ENCODE measurements around the gene AFAP1L2. TPM values are rescaled to one million over a fixed set of nuclear protein-coding genes. Genes with fewer than 3 reads are reported as not detected.

Gene AFAP1L2
- total RNA-seq, 2 donors from 2014 or later, result 16.1 to 34.1 TPM

- Histone ChIP-seq H3K27me3 (replicated peaks; ENCODE audit: insufficient read depth) (no peaks in the 10 kb centered on the region), H3K9me3 (no peaks in the 10 kb centered on the region), H3K36me3 (no peaks in the 10 kb centered on the region), H3K4me1 (replicated peaks) (no peaks in the 10 kb centered on the region), H3K27ac (no peak overlapping the region), H3K4me3 (no peak overlapping the region)
- TF ChIP-seq CTCF (IDR thresholded peaks at IDR 0.05), result no peak
- TF ChIP-seq POLR2AphosphoS5 (IDR thresholded peaks at IDR 0.05), result no peak
- TF ChIP-seq POLR2A (IDR thresholded peaks at IDR 0.05), result no peak
- no peak for DNase-seq (ENCODE audit: low spot score)
- intact Hi-C loops (cut with DNase I), result no loop called here
- WGBS, result 100% methylated on average over 1 of the region's 1 CpG
Observed at GRCh38 chr10:114250716-114251115, 153.6 kb downstream of the AFAP1L2 start.

GRCh38 chr10:114250236-114250635 is 154.1 kb downstream of the AFAP1L2 start:
- Histone ChIP-seq H3K9me3 (no peaks in the 10 kb centered on the region), H3K4me1 (replicated peaks) (no peaks in the 10 kb centered on the region), H3K36me3 (no peaks in the 10 kb centered on the region), H3K27me3 (replicated peaks; ENCODE audit: insufficient read depth) (no peaks in the 10 kb centered on the region), H3K27ac (no peak overlapping the region), H3K4me3 (no peak overlapping the region)
- intact Hi-C loops (cut with DNase I), result no loop called here
- no peak for TF ChIP-seq POLR2AphosphoS5 (IDR thresholded peaks at IDR 0.05)
- TF ChIP-seq CTCF (IDR thresholded peaks at IDR 0.05), result no peak
- 61% methylated on average over 6 of the region's 6 CpGs for WGBS
- no peak for DNase-seq (ENCODE audit: low spot score)

DNA sequence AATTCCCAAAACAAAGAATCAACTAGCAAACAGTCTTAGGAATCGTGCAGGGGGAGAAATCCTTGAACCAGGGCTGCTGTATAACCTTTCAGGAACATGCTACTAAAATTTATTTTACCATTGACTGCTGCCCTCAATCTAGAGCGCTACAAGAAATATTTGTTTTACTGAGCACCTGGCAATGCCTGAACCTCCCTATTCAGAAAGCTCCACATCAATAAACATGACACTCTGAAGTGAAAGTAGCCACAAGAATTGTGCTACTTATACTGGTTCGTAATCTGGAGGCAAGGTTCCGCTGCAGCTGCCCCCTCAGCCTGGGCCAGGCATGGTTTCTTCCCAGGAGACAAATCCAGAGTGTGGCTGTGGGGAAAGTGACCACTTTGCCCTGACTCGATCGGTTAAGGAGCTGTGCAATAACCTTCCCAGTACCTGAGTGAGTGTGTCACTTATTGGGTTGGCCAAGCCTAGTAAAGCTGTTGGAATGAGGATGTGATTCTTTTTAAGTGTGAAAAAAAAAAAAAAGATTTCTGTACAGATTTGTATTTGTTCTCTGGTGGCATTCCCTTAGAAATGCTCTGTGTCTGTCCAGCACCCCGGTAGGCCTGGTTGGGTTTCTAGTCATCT is 157.5 kb downstream of the AFAP1L2 start:
- no peaks in the 10 kb centered on the region for H3K36me3 ChIP-seq
- TF ChIP-seq POLR2A (IDR thresholded peaks at IDR 0.05), result no peak
- peak; percentile 46 for TF ChIP-seq POLR2AphosphoS5 (IDR thresholded peaks at IDR 0.05)
- TF ChIP-seq CTCF (IDR thresholded peaks at IDR 0.05), result no peak
- WGBS, result 43% methylated on average over 7 of the region's 7 CpGs
- intact Hi-C loops (cut with DNase I), result no loop called here
- H3K4me1 ChIP-seq (replicated peaks), result no peaks in the 10 kb centered on the region
- no peaks in the 10 kb centered on the region for H3K27me3 ChIP-seq (replicated peaks; ENCODE audit: insufficient read depth)
- H3K4me3 ChIP-seq, result no peak overlapping the region
- DNase-seq (ENCODE audit: low spot score), result peak; percentile 23
- no peaks in the 10 kb centered on the region for H3K9me3 ChIP-seq
- peak overlapping the region in 1 of 2 donors; percentile 59 for H3K27ac ChIP-seq

GRCh38 chr10:114245121-114245791 is 159.0 kb downstream of the AFAP1L2 start:
- no peak overlapping the region for H3K4me3 ChIP-seq
- intact Hi-C loops (cut with DNase I), result no loop called here
- no peaks in the 10 kb centered on the region for H3K9me3 ChIP-seq
- WGBS, result 27% methylated on average over 9 of the region's 9 CpGs
- H3K27me3 ChIP-seq (replicated peaks; ENCODE audit: insufficient read depth), result no peaks in the 10 kb centered on the region
- TF ChIP-seq CTCF (IDR thresholded peaks at IDR 0.05), result no peak
- no peak for TF ChIP-seq POLR2AphosphoS5 (IDR thresholded peaks at IDR 0.05)
- no peak for TF ChIP-seq POLR2A (IDR thresholded peaks at IDR 0.05)
- peak; percentile 72 for DNase-seq (ENCODE audit: low spot score)
- H3K36me3 ChIP-seq, result no peaks in the 10 kb centered on the region
- H3K4me1 ChIP-seq (replicated peaks), result no peaks in the 10 kb centered on the region
- peak overlapping the region; percentile 10 to 11 for H3K27ac ChIP-seq

Small RNA genes lying within 50 kb of the gene (small RNA-seq; reads per million reads assigned to genes)
- 0 reads per million in 2 donors for gene RN7SL384P

Other genes with a start within 250 kb of the AFAP1L2 start
- 10 to 100 TPM; 22.6 to 40.4 TPM for gene CCDC186, start 230.3 kb downstream of the AFAP1L2 start, total RNA-seq
- 10 to 100 TPM in 1 of 2 donors, not detected in 1; 16.0 TPM for gene TDRD1, start 225.1 kb downstream of the AFAP1L2 start, total RNA-seq
- gene VWA2, start 165.2 kb downstream of the AFAP1L2 start, total RNA-seq, result 10 to 100 TPM; 14.6 to 24.2 TPM

Measured in prostate gland (tissue), 2 donors.